GM12878 (cell line): Measurements from ENCODE around the gene ADRA2B. TPM values are rescaled to one million over a fixed set of nuclear protein-coding genes. Genes with fewer than 3 reads are reported as not detected.

Experiments
- ATAC-seq: fragments of 200-7000 bp; cut with Tn5 transposase; 3 replicates; pipeline ENCODE4 v1.9.1; 2020; ENCODE audit warnings: mild to moderate bottlenecking, moderate library complexity
- BruUV-seq: library from RNA; stranded (reverse); fragments of 400-500 nt; replicated peaks from 2 replicates; lab custom pipeline; 2021; lab: Mats Ljungman, UMichigan
- CTCF ChIA-PET: fragments of 300-600 bp; sonication (Branson Sonifier 250); formaldehyde crosslinking; extraction: SDS; loops from one replicate; lab custom pipeline; 2021; ENCODE audit warnings: inconsistent platforms; lab: Yijun Ruan, JAX
- POLR2A ChIA-PET: fragments of 350-600 bp; formaldehyde crosslinking; extraction: SDS; loops from one replicate; lab custom pipeline; 2021; ENCODE audit warnings: inconsistent platforms; lab: Charles Lee
- RAD21 ChIA-PET: fragments of 300-600 bp; sonication (Branson Sonifier 250); formaldehyde crosslinking; loops from one replicate; lab custom pipeline; 2023; ENCODE audit warnings: antibody characterized with exemption; ENCODE audit not compliant: unreplicated experiment; lab: Charles Lee
- SMC1A ChIA-PET: fragments of 300-600 bp; sonication (Branson Sonifier 250); formaldehyde crosslinking; loops from one replicate; lab custom pipeline; 2023; ENCODE audit not compliant: unreplicated experiment, uncharacterized antibody; lab: Charles Lee
- DNase-seq: peaks from one replicate; pipeline ENCODE4 v3.0.0-alpha.2; 2011; ENCODE audit warnings: low read depth, low spot score
- FAIRE-seq: peaks from 3 replicates; lab custom pipeline; 2011; peaks lifted over from hg19 to GRCh38; lab: Jason Lieb, UNC
- H2AFZ ChIP-seq: 2 replicates; pipeline ENCODE4 v1.6.0; 2011; ENCODE audit warnings: low read depth, low read length, control low read depth; ENCODE audit not compliant: control insufficient read depth
- H3K27ac ChIP-seq: 2 replicates; pipeline ENCODE4 v1.5.1; 2011; ENCODE audit warnings: control low read depth; ENCODE audit not compliant: control insufficient read depth, insufficient read depth
- H3K27me3 ChIP-seq, 2 experiments: replicated peaks in 1 of 2; 2 replicates each; pipeline versions ENCODE4 v1.6.0 to v1.6.1; 2011; ENCODE audit warnings: low read length in 1 of 2; ENCODE audit not compliant: control insufficient read depth in 2 of 2, insufficient read depth in 2 of 2
- H3K36me3 ChIP-seq, 2 experiments: 2 replicates each; pipeline ENCODE4 v1.5.1; 2011; ENCODE audit warnings: low read length in 1 of 2; ENCODE audit not compliant: control insufficient read depth in 2 of 2, insufficient read depth in 2 of 2
- H3K4me1 ChIP-seq: 2 replicates; pipeline ENCODE4 v1.6.1; 2011; ENCODE audit warnings: mild to moderate bottlenecking, low read length, moderate library complexity, mixed read lengths; ENCODE audit not compliant: control insufficient read depth, insufficient read depth
- H3K4me2 ChIP-seq: 2 replicates; pipeline ENCODE4 v1.6.0; 2011; ENCODE audit warnings: control low read depth; ENCODE audit not compliant: control insufficient read depth, insufficient read depth
- H3K4me3 ChIP-seq: fragments of 200-600 bp; sonication (generic); 2 replicates; pipeline ENCODE4 v1.5.1; 2016
- H3K79me2 ChIP-seq: 2 replicates; pipeline ENCODE4 v1.6.0; 2011; ENCODE audit warnings: low read length; ENCODE audit not compliant: control insufficient read depth, insufficient read depth
- H3K9ac ChIP-seq: 2 replicates; pipeline ENCODE4 v1.8.0; 2011; ENCODE audit warnings: low read length, control low read depth, mixed read lengths; ENCODE audit not compliant: control insufficient read depth, insufficient read depth
- H3K9me3 ChIP-seq: replicated peaks from 3 replicates; pipeline ENCODE4 v1.5.1; 2011; ENCODE audit warnings: mild to moderate bottlenecking, low read length; ENCODE audit not compliant: control insufficient read depth, insufficient read depth
- H4K20me1 ChIP-seq: 2 replicates; pipeline ENCODE4 v1.6.0; 2011; ENCODE audit not compliant: control insufficient read depth, insufficient read depth
- BACH1 ChIP-seq: fragments of 450-650 bp; IDR thresholded peaks from 2 replicates; pipeline ENCODE4 v1.6.1; 2017; ENCODE audit warnings: mild to moderate bottlenecking, borderline replicate concordance
- MEF2A ChIP-seq: IDR thresholded peaks from 2 replicates; pipeline ENCODE4 v1.6.1; 2011; ENCODE audit warnings: low read depth, mild to moderate bottlenecking, low read length, moderate library complexity; ENCODE audit not compliant: insufficient read depth
- NFIC ChIP-seq: IDR thresholded peaks from 2 replicates; pipeline ENCODE4 v1.6.1; 2012; ENCODE audit warnings: low read depth, mild to moderate bottlenecking, inconsistent platforms, low read length, moderate library complexity
- NR2F1 ChIP-seq: fragments of 450-650 bp; conservative IDR thresholded peaks from 2 replicates; pipeline ENCODE4 v1.6.1; 2017; ENCODE audit warnings: mild to moderate bottlenecking
- POLR2A ChIP-seq: IDR thresholded peaks from 2 replicates; pipeline ENCODE4 v1.6.1; 2011; ENCODE audit warnings: low read depth, mild to moderate bottlenecking, low read length
- POLR2AphosphoS5 ChIP-seq: IDR thresholded peaks from 2 replicates; pipeline ENCODE4 v1.6.1; 2011; ENCODE audit warnings: mild to moderate bottlenecking, low read length, inconsistent platforms
- WGBS: methylation state at CpG from one replicate; pipeline ENCODE4 v1.1.6; 2016; ENCODE audit warnings: low lambda C conversion rate; ENCODE audit not compliant: insufficient replicate concordance, insufficient coverage; ENCODE audit errors: missing lambda C conversion rate; 5-methylcytosine and 5-hydroxymethylcytosine counted together
- in situ Hi-C: fragments of 300-500 bp; cut with MboI; formaldehyde crosslinking; loops from 9 replicates; pipeline ENCODE4 v1.14.3; 2018; ENCODE audit warnings: mixed read lengths
- intact Hi-C: fragments of 100-400 bp; cut with micrococcal nuclease; formaldehyde crosslinking; loops from one replicate; pipeline ENCODE4 v1.14.2; 2022; ENCODE audit not compliant: unreplicated experiment
- polyA plus RNA-seq, 11 experiments: library from polyadenylated mRNA; depleted of rRNA in 4 of 11; unstranded in 6 of 11; stranded (reverse) in 5 of 11; fragments of >200 nt; fragmentation: Nextera tagmentation in 4 of 11; fragmentation: Illumina TruSeq in 1 of 11; extraction: Ambion mirVana in 4 of 11; extraction: Trizol in 1 of 11; gene quantifications; 1 replicate in 1 of 11; 2 replicates in 10 of 11; pipeline versions ENCODE4 v1.2.1 to v1.2.3, GENCODE V29; 2011 to 2016; ENCODE audit warnings: inconsistent platforms in 2 of 11, missing spikeins in 2 of 11, low read depth in 1 of 11
- total RNA-seq, 4 experiments: library from RNA; depleted of rRNA in 3 of 4; stranded (reverse); fragments of >200 nt in 3 of 4; fragmentation: Illumina TruSeq in 1 of 4; extraction: Trizol in 1 of 4; gene quantifications; 2 replicates each; pipeline versions ENCODE4 v1.2.1 to v1.2.3, GENCODE V29; 2013 to 2021

The ADRA2B gene
- total and polyA plus RNA-seq, 10 of the 15 experiments (the other 5 are each of a cell fraction or from before 2014, with no cell fraction given), result 0.01 to 0.10 (median 0.04) TPM; not detected in 6

GRCh38 chr2:96136129-96136720 is 19.9 kb upstream of the ADRA2B start:
- CTCF ChIA-PET, result interaction anchor here (0.6 to 14.4 kb wide), 6 partner anchors 13 to 73 kb away, joined by 3 to 535 read pairs (median 3); partner anchors contain the start of gene STARD7
- RAD21 ChIA-PET, result interaction anchor here (18.1 kb wide), 1 partner anchor 39 kb away, joined by 463 read pairs; no protein-coding TSS in a partner anchor
- Histone ChIP-seq H2AFZ (no peak overlapping the region), H3K36me3 (no peaks in the 10 kb centered on the region), H3K4me3 (no peak overlapping the region), H3K9ac (no peak overlapping the region), H3K79me2 (no peaks in the 10 kb centered on the region), H3K4me2 (no peak overlapping the region), H3K4me1 (peaks cover 11% of the 10 kb centered on the region), H3K9me3 (no peaks in the 10 kb centered on the region), H3K27ac (no peak overlapping the region), H3K27me3 (no peaks in the 10 kb centered on the region; a peak in 1 of 4 replicates), H4K20me1 (no peaks in the 10 kb centered on the region)
- POLR2A ChIA-PET, result interaction anchor here (3.9 kb wide), 1 partner anchor 39 kb away, joined by 31 read pairs; no protein-coding TSS in a partner anchor
- in situ Hi-C loops (no loop called here), intact Hi-C loops (no loop called here)
- SMC1A ChIA-PET, result interaction anchor here (0.8 to 14.4 kb wide), 4 partner anchors 22 to 371 kb away, joined by 3 to 338 read pairs (median 71); no protein-coding TSS in a partner anchor
- WGBS, result 69% methylated on average over 8 of the region's 8 CpGs
- TF ChIP-seq POLR2AphosphoS5 (peak; percentile 73), NFIC (no peak), POLR2A (peak; percentile 42; the same call in 1 of the 2 replicates), MEF2A (no peak)
- BruUV-seq, result no TSS peak
- ATAC-seq (no peak), FAIRE-seq (no peak), DNase-seq (no peak)

- no peak overlapping the region for H3K27ac ChIP-seq
- no peak for DNase-seq
- no peak overlapping the region for H3K4me3 ChIP-seq
- H2AFZ ChIP-seq, result no peak overlapping the region
- ChIA-PET RAD21 (interaction anchor here (18.1 kb wide), 1 partner anchor 40 kb away, joined by 463 read pairs; no protein-coding TSS in a partner anchor), CTCF (interaction anchor here (1.1 to 14.4 kb wide), 3 partner anchors 21 to 73 kb away, joined by 3 to 535 read pairs (median 3); partner anchors contain the start of gene STARD7), SMC1A (interaction anchor here (14.4 kb wide), 1 partner anchor 37 kb away, joined by 338 read pairs; no protein-coding TSS in a partner anchor), POLR2A (interaction anchor here (0.6 kb wide), 1 partner anchor 39 kb away, joined by 3 read pairs; no protein-coding TSS in a partner anchor)
- no peaks in the 10 kb centered on the region for H3K9me3 ChIP-seq
- H4K20me1 ChIP-seq, result no peaks in the 10 kb centered on the region
- in situ Hi-C loops (no loop called here), intact Hi-C loops (no loop called here)
- ATAC-seq, result no peak
- no peaks in the 10 kb centered on the region for H3K36me3 ChIP-seq
- no peak overlapping the region for H3K4me2 ChIP-seq
- BruUV-seq, result no TSS peak
- no peaks in the 10 kb centered on the region for H3K79me2 ChIP-seq
- WGBS, result 69% methylated on average over 5 of the region's 5 CpGs
- no peak for FAIRE-seq
- TF ChIP-seq POLR2A (0 out of 2 replicates have a peak, but pooled peaks have one; percentile 49), BACH1 (no peak), POLR2AphosphoS5 (peak; percentile 58), NR2F1 (no peak)
- H3K27me3 ChIP-seq, result no peaks in the 10 kb centered on the region; a peak in 1 of 4 replicates
- H3K9ac ChIP-seq, result no peak overlapping the region
- peaks cover 12% of the 10 kb centered on the region for H3K4me1 ChIP-seq
Observed at GRCh38 chr2:96135621-96136020, 19.2 kb upstream of the ADRA2B start.
